Naive B cell (primary cell): Measurements from ENCODE around the gene EDEM2. TPM values are rescaled to one million over a fixed set of nuclear protein-coding genes. Genes with fewer than 3 reads are reported as not detected.
"Not testable (repeated sequence)": the region's sequence is repeated elsewhere in the genome, so short reads cannot be mapped to it uniquely, and the experiment has no call there.

ENCODE experiments used
- ATAC-seq, 2 donors: fragments of 150-1000 bp; cut with Tn5 transposase; 2 replicates each; pipeline ENCODE4 v1.10.0; 2021; ENCODE audit warnings: low read depth in 2 of 2, mild to moderate bottlenecking in 2 of 2, moderate library complexity in 2 of 2
- DNase-seq: peaks from one replicate; pipeline ENCODE4 v3.0.0; 2022
- H3K27ac Mint-ChIP-seq, 6 donors: one replicate each; pipeline ENCODE4 v1.8.0; 2020 to 2022; ENCODE audit warnings: mild to moderate bottlenecking in 6 of 6, mixed read lengths in 6 of 6, moderate library complexity in 5 of 6, inconsistent platforms in 2 of 6
- H3K27me3 Mint-ChIP-seq, 3 donors: one replicate each; pipeline ENCODE4 v1.8.0; 2021 to 2022; ENCODE audit warnings: mixed read lengths in 3 of 3, mild to moderate bottlenecking in 1 of 3
- H3K36me3 Mint-ChIP-seq, 2 donors: one replicate each; pipeline ENCODE4 v1.8.0; 2020 to 2022; ENCODE audit warnings: mixed read lengths in 2 of 2, inconsistent platforms in 1 of 2, mild to moderate bottlenecking in 1 of 2
- H3K4me1 Mint-ChIP-seq, 3 donors: one replicate each; pipeline ENCODE4 v1.8.0; 2020 to 2022; ENCODE audit warnings: mixed read lengths in 3 of 3, inconsistent platforms in 1 of 3, mild to moderate bottlenecking in 1 of 3, moderate library complexity in 1 of 3
- H3K4me3 Mint-ChIP-seq, 8 donors: one replicate each; pipeline ENCODE4 v1.8.0; 2020 to 2022; ENCODE audit warnings: mild to moderate bottlenecking in 8 of 8, mixed read lengths in 8 of 8, moderate library complexity in 8 of 8, inconsistent platforms in 2 of 8
- H3K9me3 Mint-ChIP-seq, 7 donors: one replicate each; pipeline ENCODE4 v1.8.0; 2020 to 2022; ENCODE audit warnings: mixed read lengths in 7 of 7, mild to moderate bottlenecking in 5 of 7, inconsistent platforms in 2 of 7, moderate library complexity in 1 of 7
- polyA plus RNA-seq, 6 donors: library from polyadenylated mRNA; unstranded; fragments of 300-500 nt; fragmentation: Illumina TruSeq; gene quantifications; one replicate each; pipeline ENCODE4 v1.2.3, GENCODE V29; 2021; ENCODE audit warnings: low read depth in 6 of 6

Gene EDEM2
- polyA plus RNA-seq, 6 donors from 2014 or later: 41.6 to 67.6 (median 45.5) TPM

- H3K4me3 Mint-ChIP-seq, H3K4me1 Mint-ChIP-seq, H3K27ac Mint-ChIP-seq, DNase-seq, ATAC-seq, H3K9me3 Mint-ChIP-seq, H3K36me3 Mint-ChIP-seq, H3K27me3 Mint-ChIP-seq: not testable (repeated sequence)
Measured at GRCh38 chr20:35164531-35164930, 17.4 kb upstream of the EDEM2 start.

GRCh38 chr20:35160341-35160740 is 13.2 kb upstream of the EDEM2 start:
- H3K36me3 Mint-ChIP-seq, H3K27me3 Mint-ChIP-seq, ATAC-seq, H3K9me3 Mint-ChIP-seq, H3K4me3 Mint-ChIP-seq, H3K4me1 Mint-ChIP-seq, DNase-seq: not testable (repeated sequence)
- peak overlapping the region in 1 of 6 donors; percentile 89 for H3K27ac Mint-ChIP-seq

- H3K4me3 Mint-ChIP-seq: no peak overlapping the region
- no peak for DNase-seq
- peaks cover 0 to 4% (median 0%) of the 10 kb centered on the region in 3 donors for H3K4me1 Mint-ChIP-seq
- no peak overlapping the region for H3K27ac Mint-ChIP-seq
- H3K9me3 Mint-ChIP-seq: no peaks in the 10 kb centered on the region
- ATAC-seq: no peak
- no peaks in the 10 kb centered on the region for H3K27me3 Mint-ChIP-seq
- H3K36me3 Mint-ChIP-seq: no peaks in the 10 kb centered on the region
Measured at GRCh38 chr20:35156978-35157377, 9.8 kb upstream of the EDEM2 start.

- Mint-ChIP-seq H3K36me3 (no peaks in the 10 kb centered on the region), H3K27ac (no peak overlapping the region), H3K9me3 (no peaks in the 10 kb centered on the region), H3K4me3 (no peak overlapping the region), H3K4me1 (no peaks in the 10 kb centered on the region), H3K27me3 (no peaks in the 10 kb centered on the region)
- DNase-seq (no peak), ATAC-seq (no peak)
Measured at GRCh38 chr20:35155936-35156335, 8.8 kb upstream of the EDEM2 start.

- Mint-ChIP-seq H3K27me3 (no peaks in the 10 kb centered on the region), H3K36me3 (no peaks in the 10 kb centered on the region), H3K4me1 (peaks cover 12 to 18% (median 17%) of the 10 kb centered on the region in 3 donors), H3K27ac (no peak overlapping the region), H3K4me3 (no peak overlapping the region), H3K9me3 (no peaks in the 10 kb centered on the region)
- no peak for DNase-seq
- no peak for ATAC-seq
Measured at GRCh38 chr20:35151736-35152135, 4.6 kb upstream of the EDEM2 start.

- H3K4me3 Mint-ChIP-seq: no peak overlapping the region
- H3K4me1 Mint-ChIP-seq: peaks cover 15 to 25% (median 25%) of the 10 kb centered on the region in 3 donors
Measured at GRCh38 chr20:35150846-35151579, 3.9 kb upstream of the EDEM2 start.

GRCh38 chr20:35147575-35148071 is 487 bp upstream of the EDEM2 start:
- H3K27me3 Mint-ChIP-seq, H3K36me3 Mint-ChIP-seq, DNase-seq, H3K9me3 Mint-ChIP-seq: not testable (repeated sequence)
- Mint-ChIP-seq H3K4me1 (peaks cover 30 to 51% (median 39%) of the 10 kb centered on the region in 3 donors), H3K27ac (peak overlapping the region; percentile 90 to 98 (median 96)), H3K4me3 (peak overlapping the region; percentile 88 to 99 (median 98))
- peak; percentile 5 to 9 for ATAC-seq

More at GRCh38 chr20:35150846-35151579, 3.9 kb upstream of the EDEM2 start:
- Mint-ChIP-seq H3K27me3 (no peaks in the 10 kb centered on the region), H3K27ac (peak overlapping the region in 1 of 6 donors; percentile 68), H3K9me3 (no peaks in the 10 kb centered on the region), H3K36me3 (no peaks in the 10 kb centered on the region)
- ATAC-seq: no peak
- DNase-seq: no peak

GRCh38 chr20:35146299-35146919 is 727 bp downstream of the EDEM2 start:
- Mint-ChIP-seq H3K4me1 (peaks cover 30 to 56% (median 39%) of the 10 kb centered on the region in 3 donors), H3K27me3 (no peaks in the 10 kb centered on the region), H3K27ac (peak overlapping the region; percentile 90 to 98 (median 96)), H3K4me3 (peak overlapping the region; percentile 88 to 99 (median 98)), H3K36me3 (peaks cover 0 to 5% of the 10 kb centered on the region in 2 donors), H3K9me3 (no peaks in the 10 kb centered on the region)
- ATAC-seq (no peak), DNase-seq (peak; percentile 3)

GRCh38 chr20:35145141-35145564 is 2.0 kb downstream of the EDEM2 start:
- no peaks in the 10 kb centered on the region for H3K9me3 Mint-ChIP-seq
- no peaks in the 10 kb centered on the region for H3K27me3 Mint-ChIP-seq
- DNase-seq (no peak), ATAC-seq (peak; percentile 22 to 26)
- peak overlapping the region; percentile 90 to 96 (median 94) for H3K27ac Mint-ChIP-seq
- H3K4me3 Mint-ChIP-seq: peak overlapping the region; percentile 31 to 99 (median 64)
- peaks cover 34 to 58% (median 39%) of the 10 kb centered on the region in 3 donors for H3K4me1 Mint-ChIP-seq
- H3K36me3 Mint-ChIP-seq: peaks cover 0 to 9% of the 10 kb centered on the region in 2 donors

GRCh38 chr20:35144694-35145093 is 2.4 kb downstream of the EDEM2 start:
- no peaks in the 10 kb centered on the region for H3K9me3 Mint-ChIP-seq
- peak overlapping the region; percentile 90 to 96 (median 94) for H3K27ac Mint-ChIP-seq
- peak overlapping the region; percentile 53 to 99 (median 67) for H3K4me3 Mint-ChIP-seq
- DNase-seq (peak; percentile 85), ATAC-seq (peak; percentile 82 to 83)
- H3K36me3 Mint-ChIP-seq: peaks cover 0 to 9% of the 10 kb centered on the region in 2 donors
- H3K27me3 Mint-ChIP-seq: no peaks in the 10 kb centered on the region
- peaks cover 34 to 58% (median 39%) of the 10 kb centered on the region in 3 donors for H3K4me1 Mint-ChIP-seq

- no peak for ATAC-seq
- Mint-ChIP-seq H3K27ac (peak overlapping the region in 2 of 6 donors; percentile 79 to 81), H3K9me3 (no peaks in the 10 kb centered on the region)
Measured at GRCh38 chr20:35135867-35136586, 11.1 kb downstream of the EDEM2 start.

GRCh38 chr20:35134880-35135279 is 12.3 kb downstream of the EDEM2 start:
- DNase-seq (no peak), ATAC-seq (no peak)
- H3K27me3 Mint-ChIP-seq: no peaks in the 10 kb centered on the region
- H3K9me3 Mint-ChIP-seq: no peaks in the 10 kb centered on the region
- no peak overlapping the region for H3K27ac Mint-ChIP-seq
- H3K36me3 Mint-ChIP-seq: peaks cover 11 to 16% of the 10 kb centered on the region in 2 donors
- H3K4me1 Mint-ChIP-seq: no peaks in the 10 kb centered on the region
- H3K4me3 Mint-ChIP-seq: no peak overlapping the region

More at GRCh38 chr20:35135867-35136586, 11.1 kb downstream of the EDEM2 start:
- Mint-ChIP-seq H3K4me3 (no peak overlapping the region), H3K4me1 (peaks cover 0 to 4% (median 2%) of the 10 kb centered on the region in 3 donors), H3K36me3 (peaks cover 10 to 11% of the 10 kb centered on the region in 2 donors), H3K27me3 (no peaks in the 10 kb centered on the region)
- no peak for DNase-seq

- Mint-ChIP-seq H3K4me3 (no peak overlapping the region), H3K27ac (no peak overlapping the region), H3K27me3 (no peaks in the 10 kb centered on the region), H3K9me3 (no peaks in the 10 kb centered on the region), H3K4me1 (no peaks in the 10 kb centered on the region), H3K36me3 (peaks cover 11 to 16% of the 10 kb centered on the region in 2 donors)
- ATAC-seq: no peak
- DNase-seq: no peak
Measured at GRCh38 chr20:35134472-35134871, 12.7 kb downstream of the EDEM2 start.
